Measurements from ENCODE around the gene ASCL4.

Gene ASCL4

GRCh38 chr12:107760809-107761501, 13.5 kb upstream of the ASCL4 start, which contains the start of gene PRDM4:
PRDM4 (minus strand) TSS chr12:107761137; CDS start chr12:107760515, 622 bp downstream.
- no peak for TF ChIP-seq CTCF (IDR thresholded peaks at IDR 0.05; ENCODE audit: control insufficient read depth, insufficient read depth, low read depth, low read length, missing control alignments)
- peak within 1 kb of the TSS; percentile 87 for H3K4me3 ChIP-seq (ENCODE audit: control insufficient read depth, low read depth, low read length)
- peak; percentile 70 for DNase-seq (ENCODE audit: low read depth)

- TF ChIP-seq CTCF (IDR thresholded peaks at IDR 0.05; ENCODE audit: control insufficient read depth, insufficient read depth, low read depth, low read length, missing control alignments): no peak
- H3K4me3 ChIP-seq (ENCODE audit: control insufficient read depth, low read depth, low read length): peak overlapping the region; percentile 51
- no peak for DNase-seq (ENCODE audit: low read depth)
Measured at GRCh38 chr12:107761502-107761904, 13.0 kb upstream of the ASCL4 start.

GRCh38 chr12:107762874-107763273, 11.6 kb upstream of the ASCL4 start:
- H3K4me3 ChIP-seq (ENCODE audit: control insufficient read depth, low read depth, low read length): no peak overlapping the region
- no peak for TF ChIP-seq CTCF (IDR thresholded peaks at IDR 0.05; ENCODE audit: control insufficient read depth, insufficient read depth, low read depth, low read length, missing control alignments)
- no peak for DNase-seq (ENCODE audit: low read depth)

GRCh38 chr12:107764626-107765025, 9.9 kb upstream of the ASCL4 start:
- no peak for TF ChIP-seq CTCF (IDR thresholded peaks at IDR 0.05; ENCODE audit: control insufficient read depth, insufficient read depth, low read depth, low read length, missing control alignments)

GRCh38 chr12:107765316-107765715, 9.2 kb upstream of the ASCL4 start:
- DNase-seq (ENCODE audit: low read depth): no peak
- H3K4me3 ChIP-seq (ENCODE audit: control insufficient read depth, low read depth, low read length): no peak overlapping the region
- no peak for TF ChIP-seq CTCF (IDR thresholded peaks at IDR 0.05; ENCODE audit: control insufficient read depth, insufficient read depth, low read depth, low read length, missing control alignments)

More at GRCh38 chr12:107764626-107765025, 9.9 kb upstream of the ASCL4 start:
- H3K4me3 ChIP-seq (ENCODE audit: control insufficient read depth, low read depth, low read length): no peak overlapping the region
- DNase-seq (ENCODE audit: low read depth): no peak

- DNase-seq (ENCODE audit: low read depth): no peak
- TF ChIP-seq CTCF (IDR thresholded peaks at IDR 0.05; ENCODE audit: control insufficient read depth, insufficient read depth, low read depth, low read length, missing control alignments): no peak
Measured at GRCh38 chr12:107767466-107767865, 7.0 kb upstream of the ASCL4 start.

More at GRCh38 chr12:107767466-107767865, 7.0 kb upstream of the ASCL4 start:
- no peak overlapping the region for H3K4me3 ChIP-seq (ENCODE audit: control insufficient read depth, low read depth, low read length)
